ENCODE results near the gene DPP3. TPM values are rescaled to one million over a fixed set of nuclear protein-coding genes. Genes with fewer than 3 reads are reported as not detected.

Gene DPP3
- total RNA-seq, 2 donors from 2014 or later = 15.8 to 52.4 TPM

DNA sequence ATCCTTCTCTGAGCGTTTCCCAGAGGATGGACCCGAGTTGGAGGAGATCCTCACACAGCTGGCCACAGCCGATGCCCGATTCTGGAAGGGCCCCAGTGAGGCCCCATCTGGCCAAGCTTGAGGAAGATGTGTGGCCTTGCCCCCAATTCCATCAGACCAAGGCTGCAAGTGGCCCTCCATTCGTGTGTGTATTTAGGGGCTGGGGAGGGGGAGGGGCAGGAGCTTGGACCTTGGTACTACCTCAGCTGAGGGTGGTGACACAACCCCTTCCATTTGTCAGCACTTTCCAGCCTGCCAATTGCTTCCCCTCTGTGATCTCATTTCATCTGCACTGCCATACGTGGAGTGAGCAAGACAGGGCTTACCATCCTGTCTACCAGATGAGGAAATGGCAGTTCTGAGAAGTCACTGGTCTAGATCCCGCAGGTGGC, 28.9 kb downstream of the DPP3 start:
- Histone ChIP-seq H3K4me3 (no peak overlapping the region), H3K4me1 (peaks cover 14% of the 10 kb centered on the region), H3K36me3 (replicated peaks in 1 of 2; ENCODE audit: insufficient read depth in 1 of 2, low read depth in 2 of 2) (no peaks in the 10 kb centered on the region), H3K27me3 (no peaks in the 10 kb centered on the region), H3K9me3 (no peaks in the 10 kb centered on the region), H3K27ac (no peak overlapping the region)
- DNase-seq (no peak), ATAC-seq (no peak)
- WGBS, 2 donors = 74 to 86% methylated on average over 7 of the region's 7 CpGs
- TF ChIP-seq, protein P1, sequence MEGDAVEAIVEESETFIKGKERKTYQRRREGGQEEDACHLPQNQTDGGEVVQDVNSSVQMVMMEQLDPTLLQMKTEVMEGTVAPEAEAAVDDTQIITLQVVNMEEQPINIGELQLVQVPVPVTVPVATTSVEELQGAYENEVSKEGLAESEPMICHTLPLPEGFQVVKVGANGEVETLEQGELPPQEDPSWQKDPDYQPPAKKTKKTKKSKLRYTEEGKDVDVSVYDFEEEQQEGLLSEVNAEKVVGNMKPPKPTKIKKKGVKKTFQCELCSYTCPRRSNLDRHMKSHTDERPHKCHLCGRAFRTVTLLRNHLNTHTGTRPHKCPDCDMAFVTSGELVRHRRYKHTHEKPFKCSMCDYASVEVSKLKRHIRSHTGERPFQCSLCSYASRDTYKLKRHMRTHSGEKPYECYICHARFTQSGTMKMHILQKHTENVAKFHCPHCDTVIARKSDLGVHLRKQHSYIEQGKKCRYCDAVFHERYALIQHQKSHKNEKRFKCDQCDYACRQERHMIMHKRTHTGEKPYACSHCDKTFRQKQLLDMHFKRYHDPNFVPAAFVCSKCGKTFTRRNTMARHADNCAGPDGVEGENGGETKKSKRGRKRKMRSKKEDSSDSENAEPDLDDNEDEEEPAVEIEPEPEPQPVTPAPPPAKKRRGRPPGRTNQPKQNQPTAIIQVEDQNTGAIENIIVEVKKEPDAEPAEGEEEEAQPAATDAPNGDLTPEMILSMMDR (IDR thresholded peaks at IDR 0.05) = no peak
- TF ChIP-seq POLR2A (IDR thresholded peaks at IDR 0.05) = no peak
- intact Hi-C loops (cut with DNase I) = no loop called here

DNA sequence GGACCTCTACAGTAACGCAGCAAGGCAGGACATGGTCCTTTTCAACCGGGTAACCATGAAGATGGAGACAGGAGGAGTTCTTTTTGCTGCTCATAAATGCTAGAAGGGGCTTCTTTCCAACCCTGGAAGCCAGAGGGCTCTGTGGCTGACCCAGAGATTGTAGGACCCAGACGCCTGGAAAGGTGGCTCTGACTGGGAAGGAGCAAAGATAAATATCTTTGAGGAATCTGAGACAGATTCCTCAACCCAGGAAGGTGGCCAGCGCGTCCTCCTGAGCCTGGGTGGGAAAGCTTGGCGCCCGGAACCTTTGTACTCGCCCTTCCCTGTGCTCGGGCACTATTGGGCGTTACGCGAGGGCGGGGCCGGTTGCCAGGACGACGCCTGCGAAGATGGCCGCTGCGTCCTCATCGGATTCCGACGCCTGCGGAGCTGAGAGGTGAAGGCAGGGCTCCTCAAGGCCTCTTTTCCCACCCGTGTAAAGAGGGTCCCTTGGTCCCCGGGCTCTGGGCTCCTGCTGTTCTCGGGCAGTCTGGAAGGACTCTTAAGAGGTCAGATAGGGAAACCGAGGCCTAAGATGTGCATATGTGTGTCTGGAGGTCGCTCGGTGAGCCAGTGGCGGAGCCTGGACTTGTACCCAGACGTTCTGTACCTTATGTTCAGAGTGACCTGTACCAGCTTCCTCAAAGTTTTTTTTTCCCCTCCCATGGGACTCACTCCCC, 30.2 kb downstream of the DPP3 start, which contains the start of gene BBS1:
Gene BBS1, plus strand, starts transcription at position 365 of the 719 bp plus-strand sequence. Its CDS starts 25 bp downstream, at position 390.
- H3K27ac ChIP-seq = peak within 1 kb of the TSS in 3 of 4 donors; percentile 41 to 57 (median 53)
- no peaks in the 10 kb centered on the region for H3K9me3 ChIP-seq
- H3K27me3 ChIP-seq = no peaks in the 10 kb centered on the region
- peaks cover 14% of the 10 kb centered on the region for H3K4me1 ChIP-seq
- DNase-seq (peak; percentile 87 to 92 (median 88)), ATAC-seq (peak; percentile 98)
- WGBS, 2 donors = 0% methylated on average over 9 to 31 of the region's 31 CpGs
- H3K36me3 ChIP-seq (replicated peaks in 1 of 2; ENCODE audit: insufficient read depth in 1 of 2, low read depth in 2 of 2) = no peaks in the 10 kb centered on the region
- peak within 1 kb of the TSS; percentile 60 to 62 for H3K4me3 ChIP-seq
- intact Hi-C loops (cut with DNase I) = no loop called here
- peak in 2 of 3 donors; percentile 65 to 77 for TF ChIP-seq POLR2A (IDR thresholded peaks at IDR 0.05)
- TF ChIP-seq, protein P1 (IDR thresholded peaks at IDR 0.05) = no peak

DNA sequence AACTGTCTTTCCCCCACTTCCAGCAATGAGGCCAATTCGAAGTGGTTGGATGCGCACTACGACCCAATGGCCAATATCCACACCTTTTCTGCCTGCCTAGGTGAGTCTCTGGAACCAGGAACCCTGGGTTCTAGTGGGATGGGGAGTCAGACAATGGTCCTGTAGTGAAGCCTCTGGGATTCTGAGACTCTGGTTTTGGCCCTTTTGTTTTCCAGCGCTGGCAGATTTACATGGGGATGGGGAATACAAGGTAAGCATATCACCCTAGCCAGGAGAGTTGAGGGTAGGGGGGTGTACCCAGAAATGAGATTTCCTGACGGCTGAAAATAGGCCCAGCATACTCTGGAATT, 30.7 kb downstream of the DPP3 start:
- intact Hi-C loops (cut with DNase I) = no loop called here
- ATAC-seq = peak; percentile 9
- H3K36me3 ChIP-seq (replicated peaks in 1 of 2; ENCODE audit: insufficient read depth in 1 of 2, low read depth in 2 of 2) = no peaks in the 10 kb centered on the region
- peak overlapping the region in 3 of 4 donors; percentile 41 to 57 (median 53) for H3K27ac ChIP-seq
- H3K4me3 ChIP-seq = peak overlapping the region; percentile 60 to 62
- H3K27me3 ChIP-seq = no peaks in the 10 kb centered on the region
- peaks cover 14% of the 10 kb centered on the region for H3K4me1 ChIP-seq
- DNase-seq = no peak
- WGBS, 2 donors = 3 to 8% methylated on average over 5 of the region's 5 CpGs
- H3K9me3 ChIP-seq = no peaks in the 10 kb centered on the region
- TF ChIP-seq, protein P1 (IDR thresholded peaks at IDR 0.05) = no peak
- TF ChIP-seq POLR2A (IDR thresholded peaks at IDR 0.05) = no peak

DNA sequence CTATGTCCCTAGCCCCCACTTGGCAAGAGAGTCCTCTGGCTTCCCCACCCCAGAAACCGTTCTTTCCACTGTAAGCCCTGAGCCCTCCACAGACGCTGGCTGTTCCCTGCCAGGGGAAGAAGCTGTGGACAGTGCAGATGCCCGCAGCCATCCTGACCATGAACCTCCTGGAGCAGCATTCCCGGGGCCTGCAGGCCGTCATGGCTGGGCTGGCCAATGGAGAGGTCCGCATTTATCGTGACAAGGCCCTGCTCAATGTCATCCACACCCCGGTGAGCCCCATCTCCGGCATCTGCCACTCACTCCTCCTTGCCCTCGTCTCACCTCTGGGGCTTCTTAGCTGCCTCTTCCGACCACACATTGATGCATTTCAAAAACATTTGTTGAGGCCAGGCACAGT, 43.4 kb downstream of the DPP3 start:
- no peak for ATAC-seq
- WGBS, 2 donors = 90 to 95% methylated on average over 2 to 11 of the region's 11 CpGs
- DNase-seq = no peak
- intact Hi-C loops (cut with DNase I) = no loop called here
- TF ChIP-seq POLR2A (IDR thresholded peaks at IDR 0.05) = no peak
- TF ChIP-seq, protein P1 (IDR thresholded peaks at IDR 0.05) = no peak
- no peaks in the 10 kb centered on the region for H3K9me3 ChIP-seq
- no peaks in the 10 kb centered on the region for H3K4me1 ChIP-seq
- H3K36me3 ChIP-seq (replicated peaks in 1 of 2; ENCODE audit: insufficient read depth in 1 of 2, low read depth in 2 of 2) = peaks cover 0 to 25% of the 10 kb centered on the region in 2 donors
- H3K27ac ChIP-seq = no peak overlapping the region
- no peak overlapping the region for H3K4me3 ChIP-seq
- no peaks in the 10 kb centered on the region for H3K27me3 ChIP-seq
